ENCODE results near the gene BASP1.

BASP1 gene

DNA sequence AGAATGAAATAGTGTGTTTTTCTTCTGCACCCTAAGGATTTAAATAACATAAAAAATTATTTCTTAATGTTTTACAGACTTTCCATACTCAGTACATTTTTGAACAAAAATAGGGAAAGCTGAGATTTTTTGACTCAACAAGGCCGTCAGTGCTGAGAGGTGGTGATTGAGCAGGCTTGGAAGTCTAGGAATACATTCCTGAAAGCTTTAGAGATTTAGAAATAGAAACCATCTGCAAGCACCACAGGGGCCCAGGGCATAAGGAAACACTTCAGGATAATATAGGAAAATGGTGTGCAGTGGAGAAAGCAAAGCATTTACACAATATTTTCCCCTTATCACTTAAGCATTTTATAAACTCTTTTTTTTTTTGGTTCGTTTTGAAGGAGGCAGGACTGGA lies 5.2 kb downstream of the BASP1 start:
- Histone ChIP-seq H2AFZ (ENCODE audit: low read length) (no peak overlapping the region), H2BK5ac (ENCODE audit: low read length) (no peak overlapping the region), H4K91ac (ENCODE audit: low read depth, low read length, poor library complexity) (no peak overlapping the region), H3K4me2 (ENCODE audit: insufficient read depth, low read length, poor library complexity, severe bottlenecking) (no peak overlapping the region), H3K9ac (ENCODE audit: low read depth, low read length, poor library complexity) (no peak overlapping the region), H3K14ac (ENCODE audit: low read length) (no peak overlapping the region), H3K18ac (ENCODE audit: low read length) (no peak overlapping the region), H3K9me3 (replicated peaks in 1 of 2; ENCODE audit: control insufficient read depth in 2 of 2, insufficient read depth in 1 of 2, low read depth in 1 of 2, low read length in 2 of 2) (peaks cover 0 to 11% of the 10 kb centered on the region in 2 donors), H3K27me3 (ENCODE audit: control insufficient read depth in 3 of 3, insufficient read depth in 3 of 3, low read depth in 1 of 3, low read length in 3 of 3) (no peaks in the 10 kb centered on the region), H3K4me3 (ENCODE audit: low read length in 2 of 2) (no peak overlapping the region), H4K8ac (ENCODE audit: low read depth, low read length) (no peak overlapping the region), H2BK15ac (ENCODE audit: low read length) (no peak overlapping the region), H3K4ac (ENCODE audit: low read length) (no peak overlapping the region), H2BK120ac (ENCODE audit: low read depth, low read length) (no peak overlapping the region), H2AK5ac (ENCODE audit: low read depth, low read length) (no peak overlapping the region), H3K79me1 (ENCODE audit: low read depth, low read length) (no peaks in the 10 kb centered on the region), H3K27ac (replicated peaks; ENCODE audit: low read length) (no peak overlapping the region), H3K4me1 (ENCODE audit: control insufficient read depth in 2 of 2, insufficient read depth in 1 of 2, low read depth in 1 of 2, low read length in 2 of 2) (peaks cover 2 to 17% of the 10 kb centered on the region in 2 donors), H3K23ac (ENCODE audit: low read depth, low read length, poor library complexity) (no peak overlapping the region), H3K36me3 (replicated peaks in 1 of 2; ENCODE audit: control insufficient read depth in 2 of 2, insufficient read depth in 2 of 2, low read length in 2 of 2) (peaks cover 0 to 58% of the 10 kb centered on the region in 2 donors), H2BK12ac (ENCODE audit: low read length) (no peak overlapping the region)
- no peak for DNase-seq (ENCODE audit: low spot score)
- WGBS, 2 donors (ENCODE audit: extremely low coverage in 2 of 2, insufficient read length in 2 of 2, insufficient replicate concordance in 1 of 2), result no CpG with 5 or more reads among the region's 2 CpGs

DNA sequence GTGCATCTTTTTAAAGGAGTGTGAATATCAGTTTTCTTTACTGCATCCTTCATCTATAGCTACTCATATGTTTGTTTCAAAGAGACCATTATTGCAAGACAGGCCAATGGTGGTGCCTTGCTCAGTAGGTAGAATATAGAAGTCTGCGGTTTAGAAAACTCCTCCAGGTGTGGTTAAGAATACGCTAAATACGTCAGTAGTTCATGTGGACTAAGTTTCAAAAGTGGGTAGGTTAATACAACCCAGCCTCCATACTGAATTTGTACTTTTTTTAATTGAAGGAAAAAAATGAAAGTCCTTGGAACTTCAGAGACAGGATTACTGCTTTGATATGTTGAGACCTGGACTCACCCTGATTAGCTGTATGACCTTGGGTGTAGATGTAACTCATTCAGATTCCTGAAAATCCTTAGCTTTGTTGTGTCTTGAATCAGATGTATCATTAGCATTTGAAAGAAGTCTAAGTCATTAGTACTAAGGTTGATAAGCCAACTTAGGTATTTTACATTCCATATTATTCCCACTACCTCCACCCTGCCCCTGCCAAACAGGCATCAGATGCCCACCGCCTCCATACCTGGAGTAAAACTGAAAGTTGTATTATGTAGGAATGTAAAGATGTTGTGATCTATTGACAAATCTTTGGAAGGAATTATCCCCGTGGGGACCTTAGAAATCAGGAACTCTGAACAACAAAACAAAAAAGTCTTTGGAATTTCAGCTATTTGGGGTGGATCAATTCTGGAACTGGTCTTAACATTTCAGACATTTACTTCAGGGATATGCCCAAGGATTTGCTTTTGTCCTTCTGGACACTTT lies 6.1 kb downstream of the BASP1 start:
- H4K91ac ChIP-seq (ENCODE audit: low read depth, low read length, poor library complexity), result no peak overlapping the region
- H2AK5ac ChIP-seq (ENCODE audit: low read depth, low read length), result no peak overlapping the region
- no peak overlapping the region for H2BK5ac ChIP-seq (ENCODE audit: low read length)
- peak overlapping the region; percentile 62 for H3K27ac ChIP-seq (replicated peaks; ENCODE audit: low read length)
- no CpG with 5 or more reads among the region's 5 CpGs for WGBS, 2 donors (ENCODE audit: extremely low coverage in 2 of 2, insufficient read length in 2 of 2, insufficient replicate concordance in 1 of 2)
- H3K4me2 ChIP-seq (ENCODE audit: insufficient read depth, low read length, poor library complexity, severe bottlenecking), result peak overlapping the region; percentile 21
- no peak overlapping the region for H3K4me3 ChIP-seq (ENCODE audit: low read length in 2 of 2)
- peaks cover 2 to 22% of the 10 kb centered on the region in 2 donors for H3K4me1 ChIP-seq (ENCODE audit: control insufficient read depth in 2 of 2, insufficient read depth in 1 of 2, low read depth in 1 of 2, low read length in 2 of 2)
- H2BK120ac ChIP-seq (ENCODE audit: low read depth, low read length), result no peak overlapping the region
- no peak overlapping the region for H2BK15ac ChIP-seq (ENCODE audit: low read length)
- H3K14ac ChIP-seq (ENCODE audit: low read length), result no peak overlapping the region
- H2AFZ ChIP-seq (ENCODE audit: low read length), result no peak overlapping the region
- H3K36me3 ChIP-seq (replicated peaks in 1 of 2; ENCODE audit: control insufficient read depth in 2 of 2, insufficient read depth in 2 of 2, low read length in 2 of 2), result peaks cover 0 to 67% of the 10 kb centered on the region in 2 donors
- DNase-seq (ENCODE audit: low spot score), result peak; percentile 55
- no peak overlapping the region for H3K4ac ChIP-seq (ENCODE audit: low read length)
- H3K9ac ChIP-seq (ENCODE audit: low read depth, low read length, poor library complexity), result no peak overlapping the region
- H3K18ac ChIP-seq (ENCODE audit: low read length), result no peak overlapping the region
- H3K27me3 ChIP-seq (ENCODE audit: control insufficient read depth in 3 of 3, insufficient read depth in 3 of 3, low read depth in 1 of 3, low read length in 3 of 3), result no peaks in the 10 kb centered on the region
- H3K23ac ChIP-seq (ENCODE audit: low read depth, low read length, poor library complexity), result no peak overlapping the region
- H3K9me3 ChIP-seq (replicated peaks in 1 of 2; ENCODE audit: control insufficient read depth in 2 of 2, insufficient read depth in 1 of 2, low read depth in 1 of 2, low read length in 2 of 2), result peaks cover 0 to 11% of the 10 kb centered on the region in 2 donors
- no peak overlapping the region for H4K8ac ChIP-seq (ENCODE audit: low read depth, low read length)
- H2BK12ac ChIP-seq (ENCODE audit: low read length), result no peak overlapping the region
- H3K79me1 ChIP-seq (ENCODE audit: low read depth, low read length), result no peaks in the 10 kb centered on the region

- Histone ChIP-seq H3K4me1 (ENCODE audit: control insufficient read depth in 2 of 2, insufficient read depth in 1 of 2, low read depth in 1 of 2, low read length in 2 of 2) (peaks cover 2 to 26% of the 10 kb centered on the region in 2 donors), H2BK12ac (ENCODE audit: low read length) (no peak overlapping the region), H2BK120ac (ENCODE audit: low read depth, low read length) (no peak overlapping the region), H3K14ac (ENCODE audit: low read length) (no peak overlapping the region), H3K27me3 (ENCODE audit: control insufficient read depth in 3 of 3, insufficient read depth in 3 of 3, low read depth in 1 of 3, low read length in 3 of 3) (no peaks in the 10 kb centered on the region), H2AFZ (ENCODE audit: low read length) (no peak overlapping the region), H3K4me3 (ENCODE audit: low read length in 2 of 2) (no peak overlapping the region), H2AK5ac (ENCODE audit: low read depth, low read length) (no peak overlapping the region), H4K8ac (ENCODE audit: low read depth, low read length) (no peak overlapping the region), H3K36me3 (replicated peaks in 1 of 2; ENCODE audit: control insufficient read depth in 2 of 2, insufficient read depth in 2 of 2, low read length in 2 of 2) (peaks cover 0 to 74% of the 10 kb centered on the region in 2 donors), H3K4me2 (ENCODE audit: insufficient read depth, low read length, poor library complexity, severe bottlenecking) (no peak overlapping the region), H3K27ac (replicated peaks; ENCODE audit: low read length) (no peak overlapping the region), H2BK5ac (ENCODE audit: low read length) (no peak overlapping the region), H3K23ac (ENCODE audit: low read depth, low read length, poor library complexity) (no peak overlapping the region), H3K9me3 (replicated peaks in 1 of 2; ENCODE audit: control insufficient read depth in 2 of 2, insufficient read depth in 1 of 2, low read depth in 1 of 2, low read length in 2 of 2) (peaks cover 0 to 11% of the 10 kb centered on the region in 2 donors), H3K4ac (ENCODE audit: low read length) (no peak overlapping the region), H3K79me1 (ENCODE audit: low read depth, low read length) (no peaks in the 10 kb centered on the region), H3K18ac (ENCODE audit: low read length) (no peak overlapping the region), H3K9ac (ENCODE audit: low read depth, low read length, poor library complexity) (no peak overlapping the region), H4K91ac (ENCODE audit: low read depth, low read length, poor library complexity) (no peak overlapping the region), H2BK15ac (ENCODE audit: low read length) (no peak overlapping the region)
- no peak for DNase-seq (ENCODE audit: low spot score)
- WGBS, 2 donors (ENCODE audit: extremely low coverage in 2 of 2, insufficient read length in 2 of 2, insufficient replicate concordance in 1 of 2), result no CpG with 5 or more reads among the region's 11 CpGs
Measured at GRCh38 chr5:17224858-17225511, 7.6 kb downstream of the BASP1 start.

GRCh38 chr5:17225520-17225919 lies 8.1 kb downstream of the BASP1 start:
- Histone ChIP-seq H3K4ac (ENCODE audit: low read length) (no peak overlapping the region), H3K4me3 (ENCODE audit: low read length in 2 of 2) (no peak overlapping the region), H3K27ac (replicated peaks; ENCODE audit: low read length) (no peak overlapping the region), H3K18ac (ENCODE audit: low read length) (peak overlapping the region; percentile 64), H2AFZ (ENCODE audit: low read length) (no peak overlapping the region), H3K23ac (ENCODE audit: low read depth, low read length, poor library complexity) (no peak overlapping the region), H3K14ac (ENCODE audit: low read length) (no peak overlapping the region), H3K79me1 (ENCODE audit: low read depth, low read length) (no peaks in the 10 kb centered on the region), H3K9ac (ENCODE audit: low read depth, low read length, poor library complexity) (no peak overlapping the region), H2AK5ac (ENCODE audit: low read depth, low read length) (no peak overlapping the region), H4K91ac (ENCODE audit: low read depth, low read length, poor library complexity) (no peak overlapping the region), H2BK5ac (ENCODE audit: low read length) (no peak overlapping the region), H2BK12ac (ENCODE audit: low read length) (no peak overlapping the region), H2BK15ac (ENCODE audit: low read length) (no peak overlapping the region), H3K4me1 (ENCODE audit: control insufficient read depth in 2 of 2, insufficient read depth in 1 of 2, low read depth in 1 of 2, low read length in 2 of 2) (peaks cover 2 to 24% of the 10 kb centered on the region in 2 donors), H3K27me3 (ENCODE audit: control insufficient read depth in 3 of 3, insufficient read depth in 3 of 3, low read depth in 1 of 3, low read length in 3 of 3) (no peaks in the 10 kb centered on the region), H2BK120ac (ENCODE audit: low read depth, low read length) (no peak overlapping the region), H3K9me3 (replicated peaks in 1 of 2; ENCODE audit: control insufficient read depth in 2 of 2, insufficient read depth in 1 of 2, low read depth in 1 of 2, low read length in 2 of 2) (peaks cover 0 to 11% of the 10 kb centered on the region in 2 donors), H3K36me3 (replicated peaks in 1 of 2; ENCODE audit: control insufficient read depth in 2 of 2, insufficient read depth in 2 of 2, low read length in 2 of 2) (peaks cover 0 to 74% of the 10 kb centered on the region in 2 donors), H4K8ac (ENCODE audit: low read depth, low read length) (no peak overlapping the region), H3K4me2 (ENCODE audit: insufficient read depth, low read length, poor library complexity, severe bottlenecking) (no peak overlapping the region)
- DNase-seq (ENCODE audit: low spot score), result no peak
- no CpG with 5 or more reads among the region's 9 CpGs for WGBS, 2 donors (ENCODE audit: extremely low coverage in 2 of 2, insufficient read length in 2 of 2, insufficient replicate concordance in 1 of 2)

Measured in neuronal stem cell (in vitro differentiated cells).